ENCODE data around the gene NRF1. TPM values are rescaled to one million over a fixed set of nuclear protein-coding genes. Genes with fewer than 3 reads are reported as not detected.
"Not testable (repeated sequence)": the region's sequence is repeated elsewhere in the genome, so short reads cannot be mapped to it uniquely, and the experiment has no call there.

NRF1 gene
- total RNA-seq, 1 experiment from 2014 or later, result 18.4 TPM

GRCh38 chr7:129793506-129794310, 182.2 kb downstream of the NRF1 start:
- TF ChIP-seq, protein P1, sequence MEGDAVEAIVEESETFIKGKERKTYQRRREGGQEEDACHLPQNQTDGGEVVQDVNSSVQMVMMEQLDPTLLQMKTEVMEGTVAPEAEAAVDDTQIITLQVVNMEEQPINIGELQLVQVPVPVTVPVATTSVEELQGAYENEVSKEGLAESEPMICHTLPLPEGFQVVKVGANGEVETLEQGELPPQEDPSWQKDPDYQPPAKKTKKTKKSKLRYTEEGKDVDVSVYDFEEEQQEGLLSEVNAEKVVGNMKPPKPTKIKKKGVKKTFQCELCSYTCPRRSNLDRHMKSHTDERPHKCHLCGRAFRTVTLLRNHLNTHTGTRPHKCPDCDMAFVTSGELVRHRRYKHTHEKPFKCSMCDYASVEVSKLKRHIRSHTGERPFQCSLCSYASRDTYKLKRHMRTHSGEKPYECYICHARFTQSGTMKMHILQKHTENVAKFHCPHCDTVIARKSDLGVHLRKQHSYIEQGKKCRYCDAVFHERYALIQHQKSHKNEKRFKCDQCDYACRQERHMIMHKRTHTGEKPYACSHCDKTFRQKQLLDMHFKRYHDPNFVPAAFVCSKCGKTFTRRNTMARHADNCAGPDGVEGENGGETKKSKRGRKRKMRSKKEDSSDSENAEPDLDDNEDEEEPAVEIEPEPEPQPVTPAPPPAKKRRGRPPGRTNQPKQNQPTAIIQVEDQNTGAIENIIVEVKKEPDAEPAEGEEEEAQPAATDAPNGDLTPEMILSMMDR (IDR thresholded peaks at IDR 0.05; ENCODE audit: unreplicated experiment), result no peak
- Mint-ChIP-seq H3K9me3 (ENCODE audit: unreplicated experiment) (no peaks in the 10 kb centered on the region), H3K27me3 (ENCODE audit: insufficient read depth, unreplicated experiment) (no peaks in the 10 kb centered on the region), H3K36me3 (ENCODE audit: insufficient read depth, unreplicated experiment) (peaks cover 6% of the 10 kb centered on the region), H3K27ac (ENCODE audit: low read depth, unreplicated experiment) (no peak overlapping the region), H3K4me3 (ENCODE audit: unreplicated experiment) (no peak overlapping the region), H3K4me1 (ENCODE audit: insufficient read depth, unreplicated experiment) (peaks cover 5% of the 10 kb centered on the region)
- no TSS peak for BruUV-seq (replicated peaks)
- intact Hi-C loops (cut with micrococcal nuclease), result no loop called here
- no peak for DNase-seq (ENCODE audit: unreplicated experiment)
- ChIA-PET CTCF (no interaction called here), POLR2A (interaction anchor here (1.1 kb wide), 1 partner anchor 31 kb away, joined by 3 read pairs; no protein-coding TSS in a partner anchor)

DNA sequence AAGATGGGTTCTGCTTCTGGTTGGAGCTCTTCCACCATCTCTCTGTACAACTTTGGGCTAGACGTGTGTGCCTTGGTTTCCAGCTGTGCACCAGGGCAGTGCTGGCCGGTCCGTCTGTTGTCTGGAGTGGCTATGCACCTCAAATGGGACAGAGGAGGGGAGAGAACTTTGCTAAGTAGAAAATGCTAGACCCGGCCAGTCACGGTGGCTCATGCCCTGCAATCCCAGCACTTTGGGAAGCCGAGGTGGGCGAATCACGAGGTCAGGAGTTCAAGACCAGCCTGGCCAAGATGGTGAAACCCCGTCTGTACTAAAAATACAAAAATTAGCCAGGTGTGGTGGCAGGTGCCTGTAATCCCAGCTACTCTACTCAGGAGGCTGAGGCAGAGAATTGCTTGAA, 182.9 kb downstream of the NRF1 start:
- H3K27me3 Mint-ChIP-seq (ENCODE audit: insufficient read depth, unreplicated experiment); BruUV-seq (replicated peaks); H3K27ac Mint-ChIP-seq (ENCODE audit: low read depth, unreplicated experiment); H3K36me3 Mint-ChIP-seq (ENCODE audit: insufficient read depth, unreplicated experiment); H3K9me3 Mint-ChIP-seq (ENCODE audit: unreplicated experiment); H3K4me3 Mint-ChIP-seq (ENCODE audit: unreplicated experiment); DNase-seq (ENCODE audit: unreplicated experiment); intact Hi-C loops (cut with micrococcal nuclease); H3K4me1 Mint-ChIP-seq (ENCODE audit: insufficient read depth, unreplicated experiment): not testable (repeated sequence)
- ChIA-PET CTCF (interaction anchor here (0.5 kb wide), 2 partner anchors 14 to 51 kb away, joined by 3 read pairs; no protein-coding TSS in a partner anchor), POLR2A (interaction anchor here (0.8 to 1.1 kb wide), 2 partner anchors 13 to 30 kb away, joined by 3 read pairs; no protein-coding TSS in a partner anchor)

DNA sequence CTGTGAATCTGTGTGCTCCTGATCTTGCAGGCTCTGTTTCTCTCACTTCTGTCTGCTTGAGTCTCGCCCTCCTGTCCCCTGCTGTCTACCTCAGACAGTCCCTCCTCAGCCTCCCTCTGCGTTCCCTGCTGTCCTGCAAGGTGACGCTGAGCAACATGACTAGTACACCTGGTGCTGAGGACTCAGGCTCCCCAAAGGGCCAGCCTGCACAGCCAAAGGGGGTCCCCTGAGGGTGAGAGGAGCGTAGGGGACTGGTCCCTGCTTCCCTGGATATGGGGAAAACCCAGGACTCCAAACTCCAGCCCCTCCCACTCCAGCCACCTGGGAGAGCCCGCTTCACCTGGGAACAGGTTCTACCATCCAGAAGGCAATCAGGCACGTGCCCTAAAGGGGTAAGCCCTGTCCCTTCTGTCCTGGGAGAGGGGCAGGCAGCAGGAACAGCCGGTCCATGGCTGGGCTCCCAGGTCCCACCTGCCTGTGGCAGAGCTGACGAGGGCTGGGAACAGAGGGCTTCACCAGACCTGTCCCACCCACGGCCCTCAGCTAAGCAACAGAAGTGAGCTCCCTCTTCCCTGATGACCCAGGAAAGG, 184.8 kb downstream of the NRF1 start:
- TF ChIP-seq, protein P1 (IDR thresholded peaks at IDR 0.05; ENCODE audit: unreplicated experiment), result no peak
- no peak overlapping the region for H3K4me3 Mint-ChIP-seq (ENCODE audit: unreplicated experiment)
- no peak overlapping the region for H3K27ac Mint-ChIP-seq (ENCODE audit: low read depth, unreplicated experiment)
- H3K4me1 Mint-ChIP-seq (ENCODE audit: insufficient read depth, unreplicated experiment), result peaks cover 5% of the 10 kb centered on the region
- peaks cover 6% of the 10 kb centered on the region for H3K36me3 Mint-ChIP-seq (ENCODE audit: insufficient read depth, unreplicated experiment)
- intact Hi-C loops (cut with micrococcal nuclease), result no loop called here
- ChIA-PET CTCF (interaction anchor here (0.6 to 0.7 kb wide), 2 partner anchors 113 to 131 kb away, joined by 3 read pairs; no protein-coding TSS in a partner anchor), POLR2A (no interaction called here)
- H3K27me3 Mint-ChIP-seq (ENCODE audit: insufficient read depth, unreplicated experiment), result no peaks in the 10 kb centered on the region
- no peaks in the 10 kb centered on the region for H3K9me3 Mint-ChIP-seq (ENCODE audit: unreplicated experiment)
- BruUV-seq (replicated peaks), result no TSS peak
- DNase-seq (ENCODE audit: unreplicated experiment), result no peak

GRCh38 chr7:129797214-129797789, 185.8 kb downstream of the NRF1 start:
- POLR2A ChIA-PET, result no interaction called here
- Mint-ChIP-seq H3K27ac (ENCODE audit: low read depth, unreplicated experiment) (no peak overlapping the region), H3K4me1 (ENCODE audit: insufficient read depth, unreplicated experiment) (peaks cover 5% of the 10 kb centered on the region), H3K9me3 (ENCODE audit: unreplicated experiment) (no peaks in the 10 kb centered on the region), H3K4me3 (ENCODE audit: unreplicated experiment) (no peak overlapping the region), H3K36me3 (ENCODE audit: insufficient read depth, unreplicated experiment) (peaks cover 6% of the 10 kb centered on the region), H3K27me3 (ENCODE audit: insufficient read depth, unreplicated experiment) (no peaks in the 10 kb centered on the region)
- TF ChIP-seq, protein P1 (IDR thresholded peaks at IDR 0.05; ENCODE audit: unreplicated experiment), result no peak
- DNase-seq (ENCODE audit: unreplicated experiment), result no peak
- CTCF ChIA-PET, result interaction anchor here (0.7 kb wide), 1 partner anchor 132 kb away, joined by 3 read pairs; no protein-coding TSS in a partner anchor
- intact Hi-C loops (cut with micrococcal nuclease), result no loop called here
- BruUV-seq (replicated peaks), result no TSS peak
